PC-9 (cell line): ENCODE data around the gene RAB8A. TPM values are rescaled to one million over a fixed set of nuclear protein-coding genes. Genes with fewer than 3 reads are reported as not detected.
A peak's percentile ranks its signal among the peaks of the same experiment; 100 is the strongest.

Experiments
- BruUV-seq: library from RNA; stranded (reverse); fragments of 400-500 nt; replicated peaks from 2 replicates; lab custom pipeline; 2021; lab: Mats Ljungman, UMichigan
- CTCF ChIA-PET: fragments of 300-600 bp; sonication (Branson Sonifier 250); formaldehyde crosslinking; loops from one replicate; lab custom pipeline; 2022; ENCODE audit warnings: antibody characterized with exemption; lab: Charles Lee
- POLR2A ChIA-PET: fragments of 300-600 bp; sonication (Branson Sonifier 250); formaldehyde crosslinking; loops from one replicate; lab custom pipeline; 2022; ENCODE audit warnings: antibody characterized with exemption; ENCODE audit not compliant: unreplicated experiment; lab: Charles Lee
- DNase-seq, 2 experiments: peaks; one replicate each; pipeline versions ENCODE4 v3.0.0 to v3.0.0-alpha.2; 2015 to 2022; ENCODE audit warnings: mixed read lengths in 1 of 2
- H2AFZ ChIP-seq: fragments of 200-600 bp; sonication (generic); 2 replicates; pipeline ENCODE4 v1.8.1; 2017; ENCODE audit warnings: antibody characterized with exemption
- H3F3A ChIP-seq: fragments of 200-600 bp; sonication (generic); 2 replicates; pipeline ENCODE4 v1.8.1; 2017; ENCODE audit warnings: antibody characterized with exemption, mild to moderate bottlenecking, low read depth; ENCODE audit not compliant: insufficient read depth
- H3K27ac ChIP-seq: fragments of 200-600 bp; sonication (generic); 2 replicates; pipeline ENCODE4 v1.6.1; 2016; ENCODE audit warnings: mixed run types
- H3K27me3 ChIP-seq: fragments of 200-600 bp; sonication (generic); 2 replicates; pipeline ENCODE4 v1.6.1; 2016; ENCODE audit warnings: low read depth, mixed run types; ENCODE audit not compliant: insufficient read depth
- H3K36me3 ChIP-seq: fragments of 200-600 bp; sonication (generic); 2 replicates; pipeline ENCODE4 v1.6.1; 2016; ENCODE audit warnings: low read depth, mixed run types
- H3K4me1 ChIP-seq: fragments of 200-600 bp; sonication (generic); replicated peaks from 2 replicates; pipeline ENCODE4 v1.6.1; 2016; ENCODE audit warnings: mixed run types; ENCODE audit not compliant: insufficient read depth
- H3K4me2 ChIP-seq: fragments of 200-600 bp; sonication (generic); 2 replicates; pipeline ENCODE4 v1.6.1; 2017; ENCODE audit warnings: mixed run types
- H3K4me3 ChIP-seq: fragments of 200-600 bp; sonication (generic); 2 replicates; pipeline ENCODE4 v1.6.1; 2016; ENCODE audit warnings: mixed run types
- H3K79me2 ChIP-seq: fragments of 200-600 bp; sonication (generic); 2 replicates; pipeline ENCODE4 v1.6.1; 2017; ENCODE audit warnings: low read depth, mixed run types
- H3K9me2 ChIP-seq: fragments of 200-600 bp; sonication (generic); 2 replicates; pipeline ENCODE4 v1.8.1; 2017; ENCODE audit warnings: mild to moderate bottlenecking; ENCODE audit not compliant: insufficient read depth
- H3K9me3 ChIP-seq: fragments of 200-600 bp; sonication (generic); 2 replicates; pipeline ENCODE4 v1.8.1; 2016; ENCODE audit warnings: low read depth; ENCODE audit not compliant: insufficient read depth
- H4K20me1 ChIP-seq: fragments of 200-600 bp; sonication (generic); 2 replicates; pipeline ENCODE4 v1.8.1; 2017; ENCODE audit not compliant: insufficient read depth
- CTCF ChIP-seq: fragments of 200-600 bp; sonication (generic); conservative IDR thresholded peaks from 2 replicates; pipeline ENCODE4 v1.6.1; 2017; ENCODE audit warnings: mixed run types, antibody characterized with exemption, mild to moderate bottlenecking, moderate library complexity
- EZH2 ChIP-seq: fragments of 200-600 bp; sonication (generic); IDR thresholded peaks from 2 replicates; pipeline ENCODE4 v1.8.0; 2017; ENCODE audit warnings: antibody characterized with exemption, low read depth
- intact Hi-C: fragments of 100-400 bp; cut with micrococcal nuclease; formaldehyde crosslinking; loops from one replicate; pipeline ENCODE4 v1.10.0; 2022; ENCODE audit not compliant: unreplicated experiment
- total RNA-seq: library from RNA; stranded (reverse); gene quantifications from 2 replicates; pipeline ENCODE4 v1.2.3, GENCODE V29; 2021

Gene RAB8A
- total RNA-seq, 1 experiment from 2014 or later: 104 TPM

DNA sequence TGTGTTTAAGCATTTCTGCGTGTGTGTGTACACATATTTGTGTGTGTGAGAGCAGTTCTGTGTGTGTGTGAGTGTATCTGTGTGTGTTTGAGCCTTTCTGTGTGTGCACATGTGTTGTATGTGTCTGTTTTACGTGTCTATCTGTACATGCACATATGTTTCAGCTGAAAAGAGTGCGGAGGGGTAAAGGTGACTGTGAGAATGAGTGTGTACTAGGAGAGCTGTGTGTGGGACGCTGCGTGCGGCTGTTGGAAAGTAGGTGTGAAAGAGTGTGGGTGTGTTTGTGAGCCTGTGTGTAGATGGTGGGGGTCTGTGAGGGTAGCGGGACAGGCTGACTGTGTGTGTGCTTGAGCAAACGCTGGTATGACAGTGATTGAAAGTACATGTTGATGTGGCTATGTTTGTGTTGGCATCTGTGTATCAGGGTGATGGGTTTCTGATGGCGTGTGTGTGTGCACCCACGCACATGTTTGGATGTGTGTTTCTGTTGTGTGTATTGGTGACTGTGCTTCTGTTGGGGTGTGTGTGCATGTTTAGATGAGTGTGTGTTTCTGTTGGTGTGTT, 42.9 kb upstream of the RAB8A start:
- peak overlapping the region; percentile 66 for H3K4me3 ChIP-seq
- no peaks in the 10 kb centered on the region for H3K9me2 ChIP-seq
- CTCF ChIA-PET: no interaction called here
- no peaks in the 10 kb centered on the region for H4K20me1 ChIP-seq
- H3F3A ChIP-seq: peaks cover 56% of the 10 kb centered on the region
- intact Hi-C loops: no loop called here
- BruUV-seq: no TSS peak
- no peaks in the 10 kb centered on the region for H3K27me3 ChIP-seq
- H3K36me3 ChIP-seq: no peaks in the 10 kb centered on the region
- peak overlapping the region; percentile 74 for H3K4me2 ChIP-seq
- peak overlapping the region; percentile 81 for H3K27ac ChIP-seq
- no peak overlapping the region for H2AFZ ChIP-seq
- H3K79me2 ChIP-seq: peaks cover 28% of the 10 kb centered on the region
- no peak for DNase-seq
- H3K9me3 ChIP-seq: no peaks in the 10 kb centered on the region
- peaks cover 46% of the 10 kb centered on the region for H3K4me1 ChIP-seq
- no peak for TF ChIP-seq EZH2
- TF ChIP-seq CTCF: no peak
- POLR2A ChIA-PET: no interaction called here

DNA sequence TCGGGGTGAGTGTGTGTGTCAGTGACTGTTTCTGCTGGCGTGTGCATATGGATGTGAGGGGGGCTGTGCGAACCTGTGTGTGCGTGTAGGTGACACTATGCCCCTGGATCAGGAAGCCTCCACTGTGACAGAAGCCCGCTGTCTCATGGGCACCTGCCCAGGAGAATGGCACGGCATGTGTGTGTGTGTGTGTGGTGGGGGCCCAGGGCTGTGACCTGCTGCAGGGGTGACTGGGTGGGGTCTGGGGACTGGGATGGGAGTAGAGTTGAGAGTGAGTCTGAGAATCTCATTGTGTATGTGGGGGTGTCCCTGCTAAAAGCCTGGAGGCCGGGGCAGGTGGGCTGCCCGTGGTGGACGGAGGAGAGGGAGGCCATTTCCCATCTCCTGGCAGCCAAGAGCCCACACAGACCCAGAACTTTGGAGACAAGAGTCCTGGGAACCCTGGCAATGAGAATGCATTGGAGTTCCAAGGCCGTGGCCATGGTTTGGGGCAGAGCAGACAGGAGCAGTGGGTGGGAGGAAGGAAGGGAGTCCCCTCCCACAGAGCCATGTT, 41.8 kb upstream of the RAB8A start:
- H3K4me2 ChIP-seq: peak overlapping the region; percentile 74
- H3K36me3 ChIP-seq: no peaks in the 10 kb centered on the region
- no peaks in the 10 kb centered on the region for H3K9me2 ChIP-seq
- ChIA-PET POLR2A (interaction anchor here (0.6 to 1.0 kb wide), 2 partner anchors 25 to 115 kb away, joined by 6 to 8 read pairs; partner anchors contain the start of gene FAM32A), CTCF (interaction anchor here (1.0 kb wide), 1 partner anchor 41 kb away, joined by 3 read pairs; no protein-coding TSS in a partner anchor)
- H3K4me1 ChIP-seq: peaks cover 44% of the 10 kb centered on the region
- H4K20me1 ChIP-seq: no peaks in the 10 kb centered on the region
- H3F3A ChIP-seq: peaks cover 63% of the 10 kb centered on the region
- peak overlapping the region; percentile 81 for H3K27ac ChIP-seq
- H3K79me2 ChIP-seq: peaks cover 28% of the 10 kb centered on the region
- no peaks in the 10 kb centered on the region for H3K27me3 ChIP-seq
- TF ChIP-seq EZH2 (no peak), CTCF (no peak)
- peak overlapping the region; percentile 41; the same call in 1 of the 2 replicates for H3K4me3 ChIP-seq
- BruUV-seq: TSS peak; percentile 42
- no peak for DNase-seq
- intact Hi-C loops: loop anchor here (1.0 kb wide), 2 partner anchors 9 to 41 kb away; partner anchors contain the start of gene RAB8A
- H2AFZ ChIP-seq: peak overlapping the region; percentile 34; the same call in 1 of the 2 replicates
- no peaks in the 10 kb centered on the region for H3K9me3 ChIP-seq

GRCh38 chr19:16070366-16070990, 41.2 kb upstream of the RAB8A start:
- Histone ChIP-seq H2AFZ (peak overlapping the region; percentile 34; the same call in 1 of the 2 replicates), H3F3A (peaks cover 65% of the 10 kb centered on the region), H3K9me3 (no peaks in the 10 kb centered on the region), H4K20me1 (no peaks in the 10 kb centered on the region), H3K4me3 (peak overlapping the region; percentile 41; the same call in 1 of the 2 replicates), H3K27ac (peak overlapping the region; percentile 81), H3K4me1 (peaks cover 44% of the 10 kb centered on the region), H3K4me2 (peak overlapping the region; percentile 74), H3K79me2 (peaks cover 28% of the 10 kb centered on the region), H3K36me3 (no peaks in the 10 kb centered on the region), H3K27me3 (no peaks in the 10 kb centered on the region), H3K9me2 (no peaks in the 10 kb centered on the region)
- peak; percentile 96 to 100 for DNase-seq
- POLR2A ChIA-PET: interaction anchor here (0.6 to 1.0 kb wide), 7 partner anchors 10 to 233 kb away, joined by 3 to 16 read pairs (median 6); partner anchors contain the start of genes CYP4F11 and FAM32A
- TF ChIP-seq CTCF: no peak; the same call in 1 of the 2 replicates
- no peak for TF ChIP-seq EZH2
- no TSS peak for BruUV-seq
- CTCF ChIA-PET: interaction anchor here (1.0 kb wide), 1 partner anchor 40 kb away, joined by 3 read pairs; no protein-coding TSS in a partner anchor
- intact Hi-C loops: loop anchor here (1.0 kb wide), 2 partner anchors 9 to 41 kb away; partner anchors contain the start of gene RAB8A
